Measurements from ENCODE around the gene WNT8B. TPM values are rescaled to one million over a fixed set of nuclear protein-coding genes. Genes with fewer than 3 reads are reported as not detected.

Gene WNT8B
- polyA plus RNA-seq, 1 donor from 2014 or later: 0.37 TPM

DNA sequence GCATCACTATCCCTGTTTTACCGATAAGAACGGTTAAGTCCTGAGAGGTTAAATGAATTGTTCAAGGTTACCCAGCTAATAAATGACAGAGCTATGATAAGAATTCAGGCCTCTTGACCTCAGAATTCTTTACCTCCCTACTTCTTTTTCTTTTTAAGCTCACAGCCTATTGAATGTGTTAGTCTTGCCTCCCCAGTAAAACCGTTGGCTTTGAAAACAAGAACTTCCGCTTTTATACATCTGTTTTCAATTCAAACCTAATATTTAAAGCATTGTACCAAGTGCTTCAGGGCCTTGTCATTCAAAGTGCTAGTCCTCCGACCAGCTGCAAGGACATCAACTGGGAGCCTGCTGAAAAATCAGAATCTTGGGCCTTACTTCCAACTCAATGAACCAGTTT lies 41.3 kb downstream of the WNT8B start:
- H3K36me3 ChIP-seq (ENCODE audit: insufficient read depth, low read length): peaks cover 14% of the 10 kb centered on the region
- no peak overlapping the region for H3K4me2 ChIP-seq (ENCODE audit: low read length)
- no peak overlapping the region for H3K4me3 ChIP-seq (ENCODE audit: low read length)

DNA sequence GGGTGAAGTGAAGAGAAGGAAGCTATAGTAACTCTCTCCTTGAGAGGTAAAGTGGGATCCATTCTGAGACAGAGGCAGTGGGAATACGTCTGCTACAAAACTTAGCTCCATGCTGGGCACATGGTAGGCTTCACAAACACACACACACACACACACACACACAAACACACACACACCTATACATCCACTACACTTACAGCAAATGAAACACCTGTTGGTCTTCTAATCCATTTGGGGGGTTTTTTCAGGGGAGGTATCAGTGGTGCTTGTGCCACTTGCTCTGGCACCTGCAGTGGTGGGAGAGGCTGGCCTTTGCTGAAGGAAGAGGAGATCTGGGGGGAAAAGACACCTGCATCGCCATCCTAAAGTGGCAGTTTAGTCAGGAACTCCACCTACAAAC lies 42.4 kb downstream of the WNT8B start:
- Histone ChIP-seq H3K27me3 (ENCODE audit: insufficient read depth, low read depth, low read length) (no peaks in the 10 kb centered on the region), H3K27ac (ENCODE audit: low read length) (no peak overlapping the region), H3K9ac (ENCODE audit: low read length) (no peak overlapping the region), H3K4me2 (ENCODE audit: low read length) (no peak overlapping the region), H3K9me2 (ENCODE audit: insufficient read depth, low read length) (no peaks in the 10 kb centered on the region), H2AFZ (ENCODE audit: low read depth, low read length) (no peak overlapping the region), H3K4me3 (ENCODE audit: low read length) (no peak overlapping the region), H3K79me2 (replicated peaks; ENCODE audit: insufficient read depth, low read length) (no peaks in the 10 kb centered on the region), H3K9me3 (ENCODE audit: low read length) (no peaks in the 10 kb centered on the region), H3K36me3 (ENCODE audit: insufficient read depth, low read length) (peaks cover 14% of the 10 kb centered on the region), H3F3A (ENCODE audit: insufficient read depth, low read length, poor library complexity, severe bottlenecking) (no peaks in the 10 kb centered on the region), H4K20me1 (ENCODE audit: insufficient read depth) (no peaks in the 10 kb centered on the region)
- TF ChIP-seq, protein P1, sequence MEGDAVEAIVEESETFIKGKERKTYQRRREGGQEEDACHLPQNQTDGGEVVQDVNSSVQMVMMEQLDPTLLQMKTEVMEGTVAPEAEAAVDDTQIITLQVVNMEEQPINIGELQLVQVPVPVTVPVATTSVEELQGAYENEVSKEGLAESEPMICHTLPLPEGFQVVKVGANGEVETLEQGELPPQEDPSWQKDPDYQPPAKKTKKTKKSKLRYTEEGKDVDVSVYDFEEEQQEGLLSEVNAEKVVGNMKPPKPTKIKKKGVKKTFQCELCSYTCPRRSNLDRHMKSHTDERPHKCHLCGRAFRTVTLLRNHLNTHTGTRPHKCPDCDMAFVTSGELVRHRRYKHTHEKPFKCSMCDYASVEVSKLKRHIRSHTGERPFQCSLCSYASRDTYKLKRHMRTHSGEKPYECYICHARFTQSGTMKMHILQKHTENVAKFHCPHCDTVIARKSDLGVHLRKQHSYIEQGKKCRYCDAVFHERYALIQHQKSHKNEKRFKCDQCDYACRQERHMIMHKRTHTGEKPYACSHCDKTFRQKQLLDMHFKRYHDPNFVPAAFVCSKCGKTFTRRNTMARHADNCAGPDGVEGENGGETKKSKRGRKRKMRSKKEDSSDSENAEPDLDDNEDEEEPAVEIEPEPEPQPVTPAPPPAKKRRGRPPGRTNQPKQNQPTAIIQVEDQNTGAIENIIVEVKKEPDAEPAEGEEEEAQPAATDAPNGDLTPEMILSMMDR (IDR thresholded peaks at IDR 0.05; ENCODE audit: poor library complexity, severe bottlenecking): no peak

More for the DNA sequence above, 41.3 kb downstream of the WNT8B start:
- H3F3A ChIP-seq (ENCODE audit: insufficient read depth, low read length, poor library complexity, severe bottlenecking): no peaks in the 10 kb centered on the region
- no peak overlapping the region for H3K9ac ChIP-seq (ENCODE audit: low read length)
- no peak overlapping the region for H2AFZ ChIP-seq (ENCODE audit: low read depth, low read length)
- no peaks in the 10 kb centered on the region for H3K27me3 ChIP-seq (ENCODE audit: insufficient read depth, low read depth, low read length)
- no peaks in the 10 kb centered on the region for H3K9me2 ChIP-seq (ENCODE audit: insufficient read depth, low read length)
- TF ChIP-seq SMC3 (conservative IDR thresholded peaks at IDR 0.05; ENCODE audit: poor library complexity): no peak
- TF ChIP-seq, protein P2, sequence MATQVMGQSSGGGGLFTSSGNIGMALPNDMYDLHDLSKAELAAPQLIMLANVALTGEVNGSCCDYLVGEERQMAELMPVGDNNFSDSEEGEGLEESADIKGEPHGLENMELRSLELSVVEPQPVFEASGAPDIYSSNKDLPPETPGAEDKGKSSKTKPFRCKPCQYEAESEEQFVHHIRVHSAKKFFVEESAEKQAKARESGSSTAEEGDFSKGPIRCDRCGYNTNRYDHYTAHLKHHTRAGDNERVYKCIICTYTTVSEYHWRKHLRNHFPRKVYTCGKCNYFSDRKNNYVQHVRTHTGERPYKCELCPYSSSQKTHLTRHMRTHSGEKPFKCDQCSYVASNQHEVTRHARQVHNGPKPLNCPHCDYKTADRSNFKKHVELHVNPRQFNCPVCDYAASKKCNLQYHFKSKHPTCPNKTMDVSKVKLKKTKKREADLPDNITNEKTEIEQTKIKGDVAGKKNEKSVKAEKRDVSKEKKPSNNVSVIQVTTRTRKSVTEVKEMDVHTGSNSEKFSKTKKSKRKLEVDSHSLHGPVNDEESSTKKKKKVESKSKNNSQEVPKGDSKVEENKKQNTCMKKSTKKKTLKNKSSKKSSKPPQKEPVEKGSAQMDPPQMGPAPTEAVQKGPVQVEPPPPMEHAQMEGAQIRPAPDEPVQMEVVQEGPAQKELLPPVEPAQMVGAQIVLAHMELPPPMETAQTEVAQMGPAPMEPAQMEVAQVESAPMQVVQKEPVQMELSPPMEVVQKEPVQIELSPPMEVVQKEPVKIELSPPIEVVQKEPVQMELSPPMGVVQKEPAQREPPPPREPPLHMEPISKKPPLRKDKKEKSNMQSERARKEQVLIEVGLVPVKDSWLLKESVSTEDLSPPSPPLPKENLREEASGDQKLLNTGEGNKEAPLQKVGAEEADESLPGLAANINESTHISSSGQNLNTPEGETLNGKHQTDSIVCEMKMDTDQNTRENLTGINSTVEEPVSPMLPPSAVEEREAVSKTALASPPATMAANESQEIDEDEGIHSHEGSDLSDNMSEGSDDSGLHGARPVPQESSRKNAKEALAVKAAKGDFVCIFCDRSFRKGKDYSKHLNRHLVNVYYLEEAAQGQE (IDR thresholded peaks at IDR 0.05; ENCODE audit: borderline replicate concordance): no peak
- TF ChIP-seq EP300 (conservative IDR thresholded peaks at IDR 0.05; ENCODE audit: poor library complexity, severe bottlenecking): no peak
- TF ChIP-seq, protein P1 (IDR thresholded peaks at IDR 0.05; ENCODE audit: poor library complexity, severe bottlenecking): no peak
- no peak for TF ChIP-seq RAD21 (conservative IDR thresholded peaks at IDR 0.05)
- no peak for TF ChIP-seq POLR2AphosphoS5 (IDR thresholded peaks at IDR 0.05)
- no peak for TF ChIP-seq MXI1 (conservative IDR thresholded peaks at IDR 0.05; ENCODE audit: poor library complexity, severe bottlenecking)
- no peak for TF ChIP-seq TAF1 (IDR thresholded peaks at IDR 0.05; ENCODE audit: low read depth)
- TF ChIP-seq EZH2 (IDR thresholded peaks at IDR 0.05; ENCODE audit: borderline replicate concordance, insufficient read depth, low read length, poor library complexity, severe bottlenecking): no peak
- no peak overlapping the region for H3K27ac ChIP-seq (ENCODE audit: low read length)
- H3K9me3 ChIP-seq (ENCODE audit: low read length): no peaks in the 10 kb centered on the region
- H4K20me1 ChIP-seq (ENCODE audit: insufficient read depth): no peaks in the 10 kb centered on the region
- H3K79me2 ChIP-seq (replicated peaks; ENCODE audit: insufficient read depth, low read length): no peaks in the 10 kb centered on the region
